Measurements from ENCODE around the gene RAD51B. TPM values are rescaled to one million over a fixed set of nuclear protein-coding genes. Genes with fewer than 3 reads are reported as not detected.

RAD51B gene
- total RNA-seq, 5 donors from 2014 or later (not counting 1 experiment from before 2014, with no cell fraction given): 25.4 to 47.9 (median 30.0) TPM

- ChIA-PET POLR2A (no interaction called here), CTCF (no interaction called here)
- ATAC-seq (replicated peaks in 1 of 4) (no peak), DNase-seq (no peak)
- Mint-ChIP-seq H3K9me3 (peaks cover 0 to 7% (median 6%) of the 10 kb centered on the region in 3 donors), H3K36me3 (peaks cover under 1% of the 10 kb centered on the region), H3K27me3 (no peaks in the 10 kb centered on the region), H3K4me3 (no peak overlapping the region), H3K4me1 (peaks cover 0 to 15% (median 14%) of the 10 kb centered on the region in 3 donors), H3K27ac (no peak overlapping the region)
- whole genome bisulfite sequencing (ENCODE audit: insufficient coverage): 90% methylated on average over 3 of the region's 4 CpGs
- Histone ChIP-seq H3K4me3 (ENCODE audit: control insufficient read depth in 1 of 2, extremely low read depth in 1 of 2, low read length in 1 of 2) (no peak overlapping the region), H3K4me1 (ENCODE audit: control insufficient read depth in 1 of 2, extremely low read depth in 1 of 2, insufficient read depth in 2 of 2, low read length in 2 of 2) (peaks cover 25 to 41% of the 10 kb centered on the region in 2 experiments), H3K9me3 (no peaks in the 10 kb centered on the region), H3K36me3 (ENCODE audit: control insufficient read depth in 2 of 2, extremely low read depth in 1 of 2, insufficient read depth in 1 of 2, low read length in 1 of 2) (no peaks in the 10 kb centered on the region), H3K27ac (ENCODE audit: low read length) (no peak overlapping the region), H3K27me3 (replicated peaks in 1 of 2; ENCODE audit: control insufficient read depth in 2 of 2, extremely low read depth in 1 of 2, insufficient read depth in 2 of 2, low read length in 1 of 2) (no peaks in the 10 kb centered on the region)
Measured at GRCh38 chr14:68608574-68608962, 789.0 kb downstream of the RAD51B start.

- CTCF ChIA-PET: interaction anchor here in 1 of 2 donors (0.9 kb wide), 1 partner anchor 102 kb away, joined by 3 read pairs; no protein-coding TSS in a partner anchor
- H3K36me3 Mint-ChIP-seq: peaks cover 5% of the 10 kb centered on the region
- H3K9me3 Mint-ChIP-seq: peaks cover 0 to 11% (median 10%) of the 10 kb centered on the region in 3 donors
- POLR2A ChIA-PET: no interaction called here
- DNase-seq (no peak), ATAC-seq (replicated peaks in 1 of 4) (no peak)
- no peak overlapping the region for H3K4me3 Mint-ChIP-seq
- peaks cover 0 to 15% (median 14%) of the 10 kb centered on the region in 3 donors for H3K4me1 Mint-ChIP-seq
- Histone ChIP-seq H3K4me3 (ENCODE audit: control insufficient read depth in 1 of 2, extremely low read depth in 1 of 2, low read length in 1 of 2) (no peak overlapping the region), H3K27ac (ENCODE audit: low read length) (no peak overlapping the region), H3K36me3 (ENCODE audit: control insufficient read depth in 2 of 2, extremely low read depth in 1 of 2, insufficient read depth in 1 of 2, low read length in 1 of 2) (no peaks in the 10 kb centered on the region), H3K4me1 (ENCODE audit: control insufficient read depth in 1 of 2, extremely low read depth in 1 of 2, insufficient read depth in 2 of 2, low read length in 2 of 2) (peaks cover 25 to 41% of the 10 kb centered on the region in 2 experiments), H3K27me3 (replicated peaks in 1 of 2; ENCODE audit: control insufficient read depth in 2 of 2, extremely low read depth in 1 of 2, insufficient read depth in 2 of 2, low read length in 1 of 2) (no peaks in the 10 kb centered on the region), H3K9me3 (peaks cover 1% of the 10 kb centered on the region)
- H3K27me3 Mint-ChIP-seq: no peaks in the 10 kb centered on the region
- 87% methylated on average over 7 of the region's 7 CpGs for WGBS (ENCODE audit: insufficient coverage)
- H3K27ac Mint-ChIP-seq: no peak overlapping the region
Measured at GRCh38 chr14:68609012-68609411, 789.4 kb downstream of the RAD51B start.

- peaks cover 3% of the 10 kb centered on the region for H3K9me3 ChIP-seq
- H3K27ac Mint-ChIP-seq: no peak overlapping the region
- H3K27me3 ChIP-seq (replicated peaks in 1 of 2; ENCODE audit: control insufficient read depth in 2 of 2, extremely low read depth in 1 of 2, insufficient read depth in 2 of 2, low read length in 1 of 2): no peaks in the 10 kb centered on the region
- WGBS (ENCODE audit: insufficient coverage): 78% methylated on average over 7 of the region's 8 CpGs
- H3K4me3 ChIP-seq (ENCODE audit: control insufficient read depth in 1 of 2, extremely low read depth in 1 of 2, low read length in 1 of 2): no peak overlapping the region
- CTCF ChIA-PET: no interaction called here
- H3K4me3 Mint-ChIP-seq: no peak overlapping the region
- peaks cover 12% of the 10 kb centered on the region for H3K36me3 Mint-ChIP-seq
- POLR2A ChIA-PET: no interaction called here
- H3K36me3 ChIP-seq (ENCODE audit: control insufficient read depth in 2 of 2, extremely low read depth in 1 of 2, insufficient read depth in 1 of 2, low read length in 1 of 2): no peaks in the 10 kb centered on the region
- peaks cover 25 to 41% of the 10 kb centered on the region in 2 experiments for H3K4me1 ChIP-seq (ENCODE audit: control insufficient read depth in 1 of 2, extremely low read depth in 1 of 2, insufficient read depth in 2 of 2, low read length in 2 of 2)
- H3K27me3 Mint-ChIP-seq: no peaks in the 10 kb centered on the region
- ATAC-seq (replicated peaks in 1 of 4) (no peak), DNase-seq (no peak)
- H3K9me3 Mint-ChIP-seq: peaks cover 0 to 16% (median 13%) of the 10 kb centered on the region in 3 donors
- H3K27ac ChIP-seq (ENCODE audit: low read length): no peak overlapping the region
- peaks cover 0 to 15% (median 14%) of the 10 kb centered on the region in 3 donors for H3K4me1 Mint-ChIP-seq
Measured at GRCh38 chr14:68610251-68610793, 790.7 kb downstream of the RAD51B start.

DNA sequence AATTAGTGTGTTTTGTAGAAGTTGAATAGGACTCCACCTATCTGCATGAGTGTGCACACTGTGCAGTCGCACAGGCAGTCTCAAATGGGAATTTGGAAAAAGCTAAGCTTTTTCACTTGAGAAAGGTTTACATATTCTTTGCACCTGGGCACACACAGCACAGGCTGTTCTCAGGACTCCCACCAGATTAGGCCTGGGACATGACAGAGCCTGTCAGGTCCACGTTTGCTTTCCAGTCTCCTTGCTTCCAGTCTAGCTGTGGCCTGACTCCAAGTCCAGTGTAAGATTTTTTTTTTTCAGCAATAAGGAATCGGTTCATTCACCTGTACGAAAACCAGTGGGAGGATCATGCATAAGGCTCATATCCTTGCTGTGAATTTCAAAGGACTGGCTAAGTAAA, 792.0 kb downstream of the RAD51B start:
- Mint-ChIP-seq H3K9me3 (peaks cover 7 to 20% (median 16%) of the 10 kb centered on the region in 3 donors), H3K4me3 (no peak overlapping the region), H3K36me3 (peaks cover 19% of the 10 kb centered on the region), H3K4me1 (peaks cover 0 to 15% (median 14%) of the 10 kb centered on the region in 3 donors), H3K27me3 (no peaks in the 10 kb centered on the region), H3K27ac (no peak overlapping the region)
- WGBS (ENCODE audit: insufficient coverage): 92% methylated on average over 3 of the region's 4 CpGs
- H3K27me3 ChIP-seq (replicated peaks in 1 of 2; ENCODE audit: control insufficient read depth in 2 of 2, extremely low read depth in 1 of 2, insufficient read depth in 2 of 2, low read length in 1 of 2): no peaks in the 10 kb centered on the region
- ChIA-PET CTCF (no interaction called here), POLR2A (no interaction called here)
- ATAC-seq (replicated peaks in 1 of 4) (no peak), DNase-seq (no peak)
- H3K4me3 ChIP-seq (ENCODE audit: control insufficient read depth in 1 of 2, extremely low read depth in 1 of 2, low read length in 1 of 2): no peak overlapping the region
- H3K36me3 ChIP-seq (ENCODE audit: control insufficient read depth in 2 of 2, extremely low read depth in 1 of 2, insufficient read depth in 1 of 2, low read length in 1 of 2): no peaks in the 10 kb centered on the region
- H3K4me1 ChIP-seq (ENCODE audit: control insufficient read depth in 1 of 2, extremely low read depth in 1 of 2, insufficient read depth in 2 of 2, low read length in 2 of 2): peaks cover 25 to 38% of the 10 kb centered on the region in 2 experiments
- no peak overlapping the region for H3K27ac ChIP-seq (ENCODE audit: low read length)
- peaks cover 3% of the 10 kb centered on the region for H3K9me3 ChIP-seq

DNA sequence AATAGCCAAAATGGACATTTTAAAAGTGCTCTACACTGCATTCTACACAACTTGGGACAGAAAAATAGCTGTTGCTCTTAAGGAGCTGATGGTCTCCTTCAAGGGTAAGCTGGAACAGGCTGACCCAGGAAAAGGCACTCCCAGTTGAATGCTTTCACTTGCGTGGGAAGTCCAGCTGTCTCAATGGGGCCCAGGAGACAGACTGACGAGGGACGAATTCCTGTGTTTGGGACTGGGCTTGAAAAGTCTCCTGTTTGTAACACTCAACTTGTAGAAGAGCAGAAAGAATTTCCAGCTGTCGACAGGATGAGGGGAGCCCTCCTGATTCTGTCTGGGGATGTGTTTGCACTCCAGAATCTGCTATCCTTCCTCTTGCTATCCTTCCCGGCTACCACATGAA, 792.5 kb downstream of the RAD51B start:
- WGBS (ENCODE audit: insufficient coverage): 100% methylated on average over 3 of the region's 5 CpGs
- Histone ChIP-seq H3K36me3 (ENCODE audit: control insufficient read depth in 2 of 2, extremely low read depth in 1 of 2, insufficient read depth in 1 of 2, low read length in 1 of 2) (no peaks in the 10 kb centered on the region), H3K4me1 (ENCODE audit: control insufficient read depth in 1 of 2, extremely low read depth in 1 of 2, insufficient read depth in 2 of 2, low read length in 2 of 2) (peaks cover 24 to 34% of the 10 kb centered on the region in 2 experiments), H3K9me3 (peaks cover 3% of the 10 kb centered on the region), H3K27ac (ENCODE audit: low read length) (no peak overlapping the region), H3K4me3 (ENCODE audit: control insufficient read depth in 1 of 2, extremely low read depth in 1 of 2, low read length in 1 of 2) (no peak overlapping the region), H3K27me3 (replicated peaks in 1 of 2; ENCODE audit: control insufficient read depth in 2 of 2, extremely low read depth in 1 of 2, insufficient read depth in 2 of 2, low read length in 1 of 2) (no peaks in the 10 kb centered on the region)
- DNase-seq: no peak
- CTCF ChIA-PET: no interaction called here
- POLR2A ChIA-PET: interaction anchor here in 1 of 2 donors (0.7 kb wide), 1 partner anchor 15 kb away, joined by 3 read pairs; no protein-coding TSS in a partner anchor
- H3K9me3 Mint-ChIP-seq: peaks cover 11 to 24% (median 20%) of the 10 kb centered on the region in 3 donors
- peaks cover 24% of the 10 kb centered on the region for H3K36me3 Mint-ChIP-seq
- H3K4me1 Mint-ChIP-seq: peaks cover 0 to 14% (median 12%) of the 10 kb centered on the region in 3 donors
- H3K27me3 Mint-ChIP-seq: no peaks in the 10 kb centered on the region
- H3K27ac Mint-ChIP-seq: no peak overlapping the region
- H3K4me3 Mint-ChIP-seq: no peak overlapping the region
- ATAC-seq (replicated peaks in 1 of 4): no peak

DNA sequence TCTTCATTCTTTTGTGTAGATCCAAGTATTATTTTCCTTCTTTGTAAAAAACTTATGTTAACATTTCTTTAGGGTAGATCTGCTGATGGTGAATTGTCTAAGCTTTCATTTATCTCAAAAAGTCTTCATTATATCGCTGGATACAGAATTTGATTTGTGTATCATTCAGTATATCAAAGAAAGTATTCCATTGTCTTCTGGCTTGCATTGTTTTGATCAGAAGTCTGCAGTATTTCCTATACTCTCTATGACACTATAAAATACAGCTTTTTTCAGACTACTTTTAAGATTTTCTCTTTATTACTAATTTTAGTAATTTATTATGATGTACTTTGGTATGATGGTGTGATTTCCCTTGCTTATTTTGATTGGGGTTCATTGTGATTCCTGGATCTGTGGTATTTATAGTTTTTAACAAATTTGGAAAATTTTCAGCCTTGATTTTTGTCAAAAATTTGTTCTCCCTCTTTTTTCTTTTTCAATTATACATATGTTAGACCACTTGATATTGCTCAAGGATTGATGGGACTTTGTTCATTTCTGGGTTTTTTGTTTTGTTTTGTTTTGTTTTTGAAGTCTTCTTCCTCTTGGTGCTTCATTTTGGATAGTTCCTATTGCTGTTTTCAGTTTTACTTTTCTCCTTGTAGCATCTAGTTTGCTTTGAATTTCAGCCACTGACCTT, 796.8 kb downstream of the RAD51B start:
- H3K4me1 ChIP-seq (ENCODE audit: control insufficient read depth in 1 of 2, extremely low read depth in 1 of 2, insufficient read depth in 2 of 2, low read length in 2 of 2): peaks cover 0 to 2% of the 10 kb centered on the region in 2 experiments
- peaks cover 4 to 6% (median 5%) of the 10 kb centered on the region in 3 donors for H3K4me1 Mint-ChIP-seq
- no peak for ATAC-seq (replicated peaks in 1 of 4)
- no peak overlapping the region for H3K4me3 ChIP-seq (ENCODE audit: control insufficient read depth in 1 of 2, extremely low read depth in 1 of 2, low read length in 1 of 2)
- H3K4me3 Mint-ChIP-seq: no peak overlapping the region
- POLR2A ChIA-PET: interaction anchor here in 1 of 2 donors (0.6 to 0.8 kb wide), 3 partner anchors 32 to 1723 kb away, joined by 3 to 4 read pairs (median 4); no protein-coding TSS in a partner anchor
- H3K9me3 ChIP-seq: peaks cover 5% of the 10 kb centered on the region
- no CpG with 5 or more reads among the region's 1 CpG for WGBS (ENCODE audit: insufficient coverage)
- no peaks in the 10 kb centered on the region for H3K27me3 Mint-ChIP-seq
- peaks cover 31% of the 10 kb centered on the region for H3K36me3 Mint-ChIP-seq
- H3K27ac ChIP-seq (ENCODE audit: low read length): no peak overlapping the region
- H3K9me3 Mint-ChIP-seq: peaks cover 17 to 40% (median 33%) of the 10 kb centered on the region in 3 donors
- no peaks in the 10 kb centered on the region for H3K27me3 ChIP-seq (replicated peaks in 1 of 2; ENCODE audit: control insufficient read depth in 2 of 2, extremely low read depth in 1 of 2, insufficient read depth in 2 of 2, low read length in 1 of 2)
- DNase-seq: no peak
- no peaks in the 10 kb centered on the region for H3K36me3 ChIP-seq (ENCODE audit: control insufficient read depth in 2 of 2, extremely low read depth in 1 of 2, insufficient read depth in 1 of 2, low read length in 1 of 2)
- peak overlapping the region in 1 of 2 donors; percentile 28 for H3K27ac Mint-ChIP-seq
- CTCF ChIA-PET: interaction anchor here in 1 of 2 donors (1.1 kb wide), 1 partner anchor 163 kb away, joined by 3 read pairs; no protein-coding TSS in a partner anchor
